Gastroesophageal sphincter (tissue), 4 donors: ENCODE results near the gene LARP1. TPM values are rescaled to one million over a fixed set of nuclear protein-coding genes. Genes with fewer than 3 reads are reported as not detected.

Source experiments
- ATAC-seq: fragments of 150-250 bp; one replicate; pipeline ENCODE4 v1.9.1; 2016; ENCODE audit warnings: mild to moderate bottlenecking, moderate library complexity
- H3K27ac ChIP-seq, 4 donors: fragments of 200-600 bp; sonication (generic) in 3 of 4; 1 replicate in 3 of 4; 2 replicates in 1 of 4; pipeline ENCODE4 v1.5.1; 2016 to 2019
- H3K27me3 ChIP-seq: fragments of 200-600 bp; sonication (generic); one replicate; pipeline ENCODE4 v1.5.1; 2019
- H3K36me3 ChIP-seq, 2 donors: fragments of 200-600 bp; sonication (generic); one replicate each; pipeline ENCODE4 v1.5.1; 2019; ENCODE audit warnings: control low read depth in 1 of 2
- H3K4me1 ChIP-seq, 3 donors: fragments of 200-600 bp; sonication (generic); 1 replicate in 2 of 3; 2 replicates in 1 of 3; pipeline ENCODE4 v1.5.1; 2016 to 2019; ENCODE audit warnings: control low read depth in 2 of 3
- H3K4me3 ChIP-seq, 2 donors: fragments of 200-600 bp; sonication (generic); one replicate each; pipeline ENCODE4 v1.5.1; 2019; ENCODE audit warnings: mild to moderate bottlenecking in 1 of 2, moderate library complexity in 1 of 2
- H3K9me3 ChIP-seq, 3 donors: fragments of 200-600 bp; sonication (generic); one replicate each; pipeline ENCODE4 v1.5.1; 2017 to 2019; ENCODE audit warnings: control low read depth in 2 of 3
- CTCF ChIP-seq, 4 experiments: fragments of 200-600 bp in 2 of 4; fragments of 450-650 bp in 2 of 4; sonication (generic) in 1 of 4; IDR thresholded peaks; one replicate each; pipeline ENCODE4 v1.5.1; 2017 to 2019; ENCODE audit warnings: antibody characterized with exemption in 4 of 4, mild to moderate bottlenecking in 2 of 4, moderate library complexity in 2 of 4
- EP300 ChIP-seq: sonication (generic); formaldehyde crosslinking; IDR thresholded peaks from one replicate; pipeline ENCODE4 v1.6.1; 2017; ENCODE audit warnings: antibody characterized with exemption, mild to moderate bottlenecking
- POLR2A ChIP-seq, 2 donors: fragments of 450-650 bp; IDR thresholded peaks; one replicate each; pipeline ENCODE4 v1.6.1; 2017; ENCODE audit warnings: antibody characterized with exemption in 2 of 2, mild to moderate bottlenecking in 2 of 2, moderate library complexity in 1 of 2
- POLR2AphosphoS5 ChIP-seq: sonication (generic); formaldehyde crosslinking; IDR thresholded peaks from one replicate; pipeline ENCODE4 v1.6.1; 2017; ENCODE audit warnings: antibody characterized with exemption
- WGBS, 2 donors: methylation state at CpG; one replicate each; pipeline ENCODE4 v1.1.5; 2018; ENCODE audit warnings: low coverage in 1 of 2; 5-methylcytosine and 5-hydroxymethylcytosine counted together
- total RNA-seq, 4 donors: library from RNA; depleted of rRNA; stranded (reverse); fragments of >200 nt; gene quantifications; one replicate each; pipeline ENCODE4 v1.1.0, GENCODE V29; 2016

The LARP1 gene
- total RNA-seq, 4 donors from 2014 or later = 64.6 to 118 (median 80.1) TPM

GRCh38 chr5:154793599-154794524 is 38.7 kb downstream of the LARP1 start:
- H3K4me1 ChIP-seq = peaks cover 0 to 22% (median 0%) of the 10 kb centered on the region in 3 donors
- no peak for ATAC-seq
- 80 to 92% methylated on average over 3 to 6 of the region's 32 CpGs for WGBS, 2 donors
- H3K27ac ChIP-seq = peak overlapping the region in 1 of 4 donors; percentile 5
- peaks cover 0 to 76% of the 10 kb centered on the region in 2 donors for H3K36me3 ChIP-seq
- TF ChIP-seq POLR2AphosphoS5 (no peak), CTCF (IDR thresholded peaks at IDR 0.05) (no peak), EP300 (no peak), POLR2A (IDR thresholded peaks at IDR 0.05) (no peak)
- no peak overlapping the region for H3K4me3 ChIP-seq
- no peaks in the 10 kb centered on the region for H3K9me3 ChIP-seq
- no peaks in the 10 kb centered on the region for H3K27me3 ChIP-seq

GRCh38 chr5:154794525-154795234 is 39.5 kb downstream of the LARP1 start:
- WGBS, 2 donors = 52 to 64% methylated on average over 7 of the region's 7 CpGs
- Histone ChIP-seq H3K4me1 (peaks cover 0 to 21% (median 0%) of the 10 kb centered on the region in 3 donors), H3K36me3 (peaks cover 0 to 85% of the 10 kb centered on the region in 2 donors), H3K27me3 (no peaks in the 10 kb centered on the region), H3K4me3 (no peak overlapping the region), H3K9me3 (no peaks in the 10 kb centered on the region), H3K27ac (peak overlapping the region in 3 of 4 donors; percentile 0 to 41 (median 5))
- ATAC-seq = no peak
- TF ChIP-seq CTCF (IDR thresholded peaks at IDR 0.05) (no peak), EP300 (no peak), POLR2AphosphoS5 (no peak), POLR2A (IDR thresholded peaks at IDR 0.05) (no peak)

GRCh38 chr5:154795235-154795596 is 40.0 kb downstream of the LARP1 start:
- TF ChIP-seq POLR2AphosphoS5 (no peak), POLR2A (IDR thresholded peaks at IDR 0.05) (no peak), EP300 (no peak), CTCF (IDR thresholded peaks at IDR 0.05) (no peak)
- Histone ChIP-seq H3K4me1 (peaks cover 0 to 26% (median 0%) of the 10 kb centered on the region in 3 donors), H3K9me3 (no peaks in the 10 kb centered on the region), H3K36me3 (peaks cover 0 to 88% of the 10 kb centered on the region in 2 donors), H3K27me3 (no peaks in the 10 kb centered on the region), H3K27ac (peak overlapping the region in 3 of 4 donors; percentile 0 to 41 (median 5)), H3K4me3 (no peak overlapping the region)
- ATAC-seq = no peak
- WGBS, 2 donors = 54 to 58% methylated on average over 3 of the region's 3 CpGs

GRCh38 chr5:154797762-154798161 is 42.6 kb downstream of the LARP1 start:
- ATAC-seq = no peak
- TF ChIP-seq EP300 (no peak), POLR2A (IDR thresholded peaks at IDR 0.05) (no peak), POLR2AphosphoS5 (no peak), CTCF (IDR thresholded peaks at IDR 0.05) (no peak)

More at GRCh38 chr5:154797762-154798161, 42.6 kb downstream of the LARP1 start:
- H3K27ac ChIP-seq = no peak overlapping the region
- 18 to 59% methylated on average over 3 to 4 of the region's 4 CpGs for WGBS, 2 donors
- H3K36me3 ChIP-seq = peaks cover 10 to 89% of the 10 kb centered on the region in 2 donors
- H3K9me3 ChIP-seq = no peaks in the 10 kb centered on the region
- H3K4me1 ChIP-seq = peaks cover 0 to 32% (median 0%) of the 10 kb centered on the region in 3 donors
- no peak overlapping the region for H3K4me3 ChIP-seq
- H3K27me3 ChIP-seq = no peaks in the 10 kb centered on the region
